ENCODE measurements around the gene APOM.

The APOM gene

GRCh38 chr6:31631681-31632278 is 23.9 kb upstream of the APOM start:
- TF ChIP-seq CTCF (conservative IDR thresholded peaks at IDR 0.05; ENCODE audit: low read depth, low read length): no peak
- H3K4me3 ChIP-seq (ENCODE audit: low read depth, low read length): no peak overlapping the region
- no peak for DNase-seq (ENCODE audit: low read depth)

- no peak overlapping the region for H3K4me3 ChIP-seq (ENCODE audit: low read depth, low read length)
- TF ChIP-seq CTCF (conservative IDR thresholded peaks at IDR 0.05; ENCODE audit: low read depth, low read length): no peak
- DNase-seq (ENCODE audit: low read depth): no peak
These were observed 23.3 kb upstream of the APOM start for GRCh38 chr6:31632279-31632946.

GRCh38 chr6:31633447-31633846 is 22.2 kb upstream of the APOM start:
- no peak overlapping the region for H3K4me3 ChIP-seq (ENCODE audit: low read depth, low read length)
- no peak for DNase-seq (ENCODE audit: low read depth)
- TF ChIP-seq CTCF (conservative IDR thresholded peaks at IDR 0.05; ENCODE audit: low read depth, low read length): no peak

- H3K4me3 ChIP-seq (ENCODE audit: low read depth, low read length): no peak overlapping the region
- TF ChIP-seq CTCF (conservative IDR thresholded peaks at IDR 0.05; ENCODE audit: low read depth, low read length): no peak
- DNase-seq (ENCODE audit: low read depth): no peak
These were observed 21.6 kb upstream of the APOM start for GRCh38 chr6:31634131-31634530.

- no peak for TF ChIP-seq CTCF (conservative IDR thresholded peaks at IDR 0.05; ENCODE audit: low read depth, low read length)
- no peak overlapping the region for H3K4me3 ChIP-seq (ENCODE audit: low read depth, low read length)
- no peak for DNase-seq (ENCODE audit: low read depth)
These were observed 20.6 kb upstream of the APOM start for GRCh38 chr6:31634969-31635575.

GRCh38 chr6:31636698-31637596 is 18.7 kb upstream of the APOM start:
- no peak overlapping the region for H3K4me3 ChIP-seq (ENCODE audit: low read depth, low read length)
- no peak for DNase-seq (ENCODE audit: low read depth)
- TF ChIP-seq CTCF (conservative IDR thresholded peaks at IDR 0.05; ENCODE audit: low read depth, low read length): no peak
